Prostate gland (tissue), 2 donors: ENCODE measurements around the gene CFAP46. TPM values are rescaled to one million over a fixed set of nuclear protein-coding genes. Genes with fewer than 3 reads are reported as not detected.

Experiments used
- DNase-seq: peaks from one replicate; pipeline ENCODE4 v3.0.0-alpha.2; 2019; ENCODE audit warnings: low spot score
- H3K27ac ChIP-seq, 2 donors: fragments of 200-600 bp; sonication (generic); 2 replicates each; pipeline ENCODE4 v1.5.1; 2017 to 2019
- H3K27me3 ChIP-seq: fragments of 200-600 bp; sonication (generic); replicated peaks from 2 replicates; pipeline ENCODE4 v1.5.1; 2019; ENCODE audit not compliant: insufficient read depth
- H3K36me3 ChIP-seq, 2 donors: fragments of 200-600 bp; sonication (generic); 1 replicate in 1 of 2; 2 replicates in 1 of 2; pipeline versions ENCODE4 v1.5.1 to v1.8.1; 2017 to 2019
- H3K4me1 ChIP-seq: fragments of 200-600 bp; sonication (generic); replicated peaks from 2 replicates; pipeline ENCODE4 v1.5.1; 2019
- H3K4me3 ChIP-seq, 2 donors: fragments of 200-600 bp; sonication (generic); 2 replicates each; pipeline ENCODE4 v1.5.1; 2017 to 2019
- H3K9me3 ChIP-seq: fragments of 200-600 bp; sonication (generic); 2 replicates; pipeline ENCODE4 v1.5.1; 2017
- POLR2A ChIP-seq: fragments of 450-650 bp; IDR thresholded peaks from one replicate; pipeline ENCODE4 v1.6.1; 2016; ENCODE audit warnings: antibody characterized with exemption, mild to moderate bottlenecking
- POLR2AphosphoS5 ChIP-seq: sonication (generic); formaldehyde crosslinking; IDR thresholded peaks from one replicate; pipeline ENCODE4 v1.6.1; 2017; ENCODE audit warnings: antibody characterized with exemption
- WGBS: methylation state at CpG from one replicate; pipeline ENCODE4 v1.1.5; 2018; 5-methylcytosine and 5-hydroxymethylcytosine counted together
- intact Hi-C: fragments of 100-400 bp; cut with DNase I; formaldehyde crosslinking; loops from one replicate; pipeline ENCODE4 v1.14.2; 2022
- total RNA-seq, 2 donors: library from RNA; depleted of rRNA; stranded (reverse); fragments of >200 nt; gene quantifications; one replicate each; pipeline ENCODE4 v1.1.0, GENCODE V29; 2016
- TF ChIP-seq, protein P1 (sequence below), 4 experiments: fragments of 200-600 bp in 2 of 4; fragments of 450-650 bp in 2 of 4; sonication (generic) in 2 of 4; IDR thresholded peaks; 1 replicate in 3 of 4; 2 replicates in 1 of 4; pipeline ENCODE4 v1.5.1; 2016 to 2019; ENCODE audit warnings: antibody characterized with exemption in 4 of 4, mild to moderate bottlenecking in 2 of 4, moderate library complexity in 2 of 4

Gene CFAP46
- total RNA-seq, 2 donors from 2014 or later, result 1.4 to 9.3 TPM

DNA sequence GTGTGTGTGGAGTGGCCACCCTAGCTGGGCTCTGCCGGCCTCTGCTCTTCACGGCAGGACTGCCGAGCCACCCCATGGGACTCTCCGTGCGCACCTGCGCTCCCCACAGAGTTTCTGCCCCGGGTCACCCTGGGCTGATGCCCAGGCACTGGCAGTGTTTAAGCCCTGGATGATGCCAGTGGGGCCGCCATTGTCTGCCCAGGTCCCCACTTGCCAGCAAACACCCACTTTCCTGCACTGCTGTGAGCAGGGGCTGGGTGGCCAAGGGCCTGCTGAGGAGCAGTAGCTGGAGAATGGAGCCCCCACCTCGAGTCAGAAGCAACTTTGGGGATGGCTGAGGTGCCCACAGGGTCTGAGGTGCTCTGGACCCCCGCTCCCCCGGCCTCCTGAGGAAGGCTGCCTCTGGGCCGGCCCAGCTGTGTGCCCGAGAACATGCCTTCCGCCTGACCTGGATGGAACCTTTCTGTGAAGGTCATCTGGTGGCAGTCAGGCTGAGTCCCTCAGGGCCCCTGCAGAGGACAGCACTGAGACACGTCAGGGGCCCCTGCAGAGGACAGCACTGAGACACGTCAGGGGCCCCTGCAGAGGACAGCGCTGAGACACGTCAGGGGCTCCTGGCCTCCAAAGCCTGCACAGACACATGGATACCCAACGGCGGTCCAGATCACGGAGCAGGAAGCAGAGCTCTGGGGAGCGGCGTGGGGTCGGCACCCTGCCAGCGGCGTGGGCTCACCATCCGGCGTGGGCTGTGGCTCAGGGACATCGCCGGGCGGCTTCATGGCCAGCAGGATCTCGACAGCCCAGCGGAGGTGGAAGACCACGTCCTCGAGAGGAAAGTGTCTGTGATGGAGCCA lies 62.0 kb downstream of the CFAP46 start:
- 87% methylated on average over 22 of the region's 35 CpGs for WGBS
- no peak for DNase-seq

DNA sequence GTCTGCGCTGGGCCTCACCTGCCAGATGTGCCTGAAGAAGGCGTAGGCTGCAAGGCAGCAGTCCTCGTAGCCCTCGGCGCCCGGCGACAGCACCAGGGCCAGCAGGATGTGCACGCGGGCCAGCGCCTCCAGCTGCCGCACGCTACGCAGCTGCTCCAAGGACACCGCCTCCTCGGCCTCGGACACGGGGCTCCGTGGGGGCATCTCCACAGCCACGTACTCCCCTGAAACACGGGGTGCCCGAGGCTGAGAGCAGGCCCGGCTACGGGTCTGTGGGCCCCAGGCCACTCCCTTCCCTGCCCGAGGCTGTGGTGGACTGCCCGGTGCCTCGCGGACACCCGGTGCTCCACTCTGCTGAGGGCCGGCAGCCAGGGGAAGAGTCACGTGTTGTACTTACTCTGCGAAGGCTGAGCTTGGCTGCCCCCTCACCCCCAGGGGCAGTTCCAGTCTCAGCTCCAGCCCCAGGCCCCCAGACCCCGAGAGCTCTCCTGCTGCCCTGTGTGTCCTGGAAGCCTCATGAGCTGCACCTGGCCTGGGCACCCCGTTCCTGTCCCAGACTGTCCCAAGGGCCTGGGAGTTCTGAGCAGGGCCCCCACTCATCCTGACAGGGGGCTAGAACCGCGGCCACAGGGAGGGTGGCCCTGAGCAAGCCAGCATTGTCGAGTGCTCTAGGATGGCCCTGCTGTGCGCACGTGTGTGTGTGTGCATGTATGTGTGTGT lies 62.8 kb downstream of the CFAP46 start:
- intact Hi-C loops, result no loop called here
- H3K27ac ChIP-seq, result no peak overlapping the region
- H3K36me3 ChIP-seq, result no peaks in the 10 kb centered on the region
- H3K4me3 ChIP-seq, result no peak overlapping the region
- WGBS, result 32% methylated on average over 30 of the region's 38 CpGs
- peaks cover 9% of the 10 kb centered on the region for H3K27me3 ChIP-seq
- TF ChIP-seq, protein P1, sequence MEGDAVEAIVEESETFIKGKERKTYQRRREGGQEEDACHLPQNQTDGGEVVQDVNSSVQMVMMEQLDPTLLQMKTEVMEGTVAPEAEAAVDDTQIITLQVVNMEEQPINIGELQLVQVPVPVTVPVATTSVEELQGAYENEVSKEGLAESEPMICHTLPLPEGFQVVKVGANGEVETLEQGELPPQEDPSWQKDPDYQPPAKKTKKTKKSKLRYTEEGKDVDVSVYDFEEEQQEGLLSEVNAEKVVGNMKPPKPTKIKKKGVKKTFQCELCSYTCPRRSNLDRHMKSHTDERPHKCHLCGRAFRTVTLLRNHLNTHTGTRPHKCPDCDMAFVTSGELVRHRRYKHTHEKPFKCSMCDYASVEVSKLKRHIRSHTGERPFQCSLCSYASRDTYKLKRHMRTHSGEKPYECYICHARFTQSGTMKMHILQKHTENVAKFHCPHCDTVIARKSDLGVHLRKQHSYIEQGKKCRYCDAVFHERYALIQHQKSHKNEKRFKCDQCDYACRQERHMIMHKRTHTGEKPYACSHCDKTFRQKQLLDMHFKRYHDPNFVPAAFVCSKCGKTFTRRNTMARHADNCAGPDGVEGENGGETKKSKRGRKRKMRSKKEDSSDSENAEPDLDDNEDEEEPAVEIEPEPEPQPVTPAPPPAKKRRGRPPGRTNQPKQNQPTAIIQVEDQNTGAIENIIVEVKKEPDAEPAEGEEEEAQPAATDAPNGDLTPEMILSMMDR (IDR thresholded peaks at IDR 0.05), result no peak
- TF ChIP-seq POLR2A (no peak), POLR2AphosphoS5 (no peak)
- no peak for DNase-seq
- H3K9me3 ChIP-seq, result no peaks in the 10 kb centered on the region
- H3K4me1 ChIP-seq, result no peaks in the 10 kb centered on the region

More for the DNA sequence above, 62.0 kb downstream of the CFAP46 start:
- intact Hi-C loops, result no loop called here
- Histone ChIP-seq H3K27me3 (peaks cover 9% of the 10 kb centered on the region), H3K4me3 (no peak overlapping the region), H3K9me3 (no peaks in the 10 kb centered on the region), H3K4me1 (no peaks in the 10 kb centered on the region), H3K36me3 (no peaks in the 10 kb centered on the region), H3K27ac (no peak overlapping the region)
- TF ChIP-seq, protein P1 (IDR thresholded peaks at IDR 0.05), result no peak
- no peak for TF ChIP-seq POLR2AphosphoS5
- TF ChIP-seq POLR2A, result no peak

DNA sequence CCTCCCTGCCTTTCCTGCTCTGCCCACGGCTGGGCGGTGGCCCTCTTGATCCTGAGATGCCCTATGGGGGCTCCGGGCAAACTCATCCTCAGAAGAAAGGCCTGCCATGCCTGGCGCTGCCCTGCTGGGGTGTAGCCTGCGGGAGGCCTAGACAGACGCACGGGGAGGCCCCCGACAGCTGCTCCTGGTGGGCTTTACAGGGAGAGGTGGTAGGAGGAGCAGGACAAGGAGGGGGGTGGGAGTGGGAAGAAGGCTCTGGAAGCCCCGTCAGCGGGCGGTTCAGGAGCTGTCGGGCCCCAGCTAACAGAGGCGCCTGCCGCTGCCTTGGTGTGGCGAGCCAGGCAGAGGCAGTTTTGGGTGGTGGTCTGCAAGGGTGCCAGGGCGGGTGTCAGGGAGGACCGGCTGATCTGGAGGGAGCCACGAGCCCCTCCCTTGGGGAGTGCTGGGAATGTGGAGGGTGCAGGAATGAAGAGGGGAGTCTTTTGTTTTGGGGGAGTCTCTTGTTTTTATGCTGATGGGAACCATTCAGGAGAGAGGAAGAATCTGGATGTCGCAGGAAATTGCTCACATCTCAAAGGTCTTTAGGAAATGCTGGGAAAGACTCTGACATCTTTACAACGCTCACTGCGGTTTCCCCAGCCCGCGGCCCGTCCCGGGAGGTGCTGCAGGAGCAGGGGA lies 63.5 kb downstream of the CFAP46 start:
- H3K9me3 ChIP-seq, result no peaks in the 10 kb centered on the region
- peaks cover 9% of the 10 kb centered on the region for H3K27me3 ChIP-seq
- 56% methylated on average over 23 of the region's 25 CpGs for WGBS
- H3K4me1 ChIP-seq, result no peaks in the 10 kb centered on the region
- H3K4me3 ChIP-seq, result no peak overlapping the region
- intact Hi-C loops, result no loop called here
- no peaks in the 10 kb centered on the region for H3K36me3 ChIP-seq
- TF ChIP-seq, protein P1 (IDR thresholded peaks at IDR 0.05), result no peak
- TF ChIP-seq POLR2A (no peak), POLR2AphosphoS5 (no peak)
- H3K27ac ChIP-seq, result no peak overlapping the region
- no peak for DNase-seq

DNA sequence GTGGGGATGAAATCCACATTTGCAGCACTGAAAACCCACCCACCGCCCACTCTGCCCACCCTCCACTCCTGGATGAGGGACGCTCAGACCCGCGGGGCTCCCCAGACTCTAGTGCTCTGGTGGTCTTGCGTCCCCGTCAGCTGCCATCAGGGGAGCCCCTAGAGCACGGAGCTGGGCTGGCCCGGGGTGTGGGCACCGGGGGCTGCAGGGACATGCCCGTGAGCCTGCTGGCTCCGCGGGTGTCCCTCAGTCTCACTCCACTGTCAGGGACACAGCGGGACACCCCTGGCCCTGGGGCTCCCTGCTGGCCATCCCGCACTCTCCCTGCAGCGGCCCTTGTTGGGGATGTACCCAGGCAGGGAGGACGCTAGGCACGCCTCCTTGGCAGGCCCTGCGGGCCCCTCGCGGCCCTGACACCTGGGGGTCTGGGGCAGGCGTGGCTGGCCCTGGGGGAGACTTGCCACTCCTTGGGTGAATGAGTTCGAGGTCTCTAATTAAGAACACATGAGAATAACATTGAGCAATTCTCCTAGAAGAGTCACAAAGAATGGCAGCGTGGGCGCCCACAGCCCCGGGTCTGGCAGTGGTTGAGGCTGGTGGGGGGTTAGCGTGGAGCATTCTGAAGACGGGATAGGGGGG lies 64.2 kb downstream of the CFAP46 start:
- intact Hi-C loops, result no loop called here
- 75% methylated on average over 20 of the region's 27 CpGs for WGBS
- Histone ChIP-seq H3K9me3 (no peaks in the 10 kb centered on the region), H3K4me3 (no peak overlapping the region), H3K27me3 (peaks cover 9% of the 10 kb centered on the region), H3K36me3 (no peaks in the 10 kb centered on the region), H3K27ac (no peak overlapping the region), H3K4me1 (no peaks in the 10 kb centered on the region)
- DNase-seq, result no peak
- TF ChIP-seq, protein P1 (IDR thresholded peaks at IDR 0.05), result no peak
- TF ChIP-seq POLR2A, result no peak
- no peak for TF ChIP-seq POLR2AphosphoS5
